Sigmoid colon (tissue), 4 donors: ENCODE results near the gene PSMD11.

Source experiments
- CTCF ChIP-seq, 4 experiments: fragments of 450-650 bp in 3 of 4; fragments of 200-600 bp in 1 of 4; IDR thresholded peaks; one replicate each; pipeline ENCODE4 v1.5.1; 2016 to 2019; ENCODE audit warnings: antibody characterized with exemption in 4 of 4, mild to moderate bottlenecking in 3 of 4, moderate library complexity in 2 of 4
- EP300 ChIP-seq, 4 donors: sonication (generic); formaldehyde crosslinking; IDR thresholded peaks; one replicate each; pipeline ENCODE4 v1.6.1; 2017; ENCODE audit warnings: antibody characterized with exemption in 4 of 4
- POLR2A ChIP-seq, 2 donors: fragments of 450-650 bp; IDR thresholded peaks; one replicate each; pipeline ENCODE4 v1.6.1; 2016; ENCODE audit warnings: antibody characterized with exemption in 2 of 2, mild to moderate bottlenecking in 2 of 2, moderate library complexity in 2 of 2
- POLR2AphosphoS5 ChIP-seq, 4 donors: sonication (generic); formaldehyde crosslinking; IDR thresholded peaks; one replicate each; pipeline ENCODE4 v1.6.1; 2017; ENCODE audit warnings: antibody characterized with exemption in 4 of 4

- no peak for TF ChIP-seq POLR2AphosphoS5 (IDR thresholded peaks at IDR 0.05)
- no peak for TF ChIP-seq CTCF (IDR thresholded peaks at IDR 0.05)
- TF ChIP-seq POLR2A (IDR thresholded peaks at IDR 0.05), result no peak
- TF ChIP-seq EP300 (IDR thresholded peaks at IDR 0.05), result no peak
Observed at GRCh38 chr17:32495359-32496231, 51.3 kb downstream of the PSMD11 start.
